Skeletal muscle satellite cell (primary cell): Measurements from ENCODE around the gene TBXAS1.
A peak's percentile ranks its signal among the peaks of the same experiment; 100 is the strongest.

Source experiments
- H3K27me3 ChIP-seq: 2 replicates; pipeline ENCODE4 v1.7.0; 2013; ENCODE audit warnings: low read length; ENCODE audit not compliant: control insufficient read depth, insufficient read depth
- H3K36me3 ChIP-seq: 2 replicates; pipeline ENCODE4 v1.7.0; 2013; ENCODE audit warnings: mild to moderate bottlenecking, control low read depth, low read length; ENCODE audit not compliant: insufficient read depth
- H3K4me1 ChIP-seq: 2 replicates; pipeline ENCODE4 v1.7.0; 2013; ENCODE audit warnings: low read length; ENCODE audit not compliant: control insufficient read depth, insufficient read depth
- H3K4me2 ChIP-seq: 2 replicates; pipeline ENCODE4 v1.7.0; 2013; ENCODE audit warnings: mild to moderate bottlenecking, low read length
- H3K4me3 ChIP-seq: 2 replicates; pipeline ENCODE4 v1.7.0; 2013; ENCODE audit warnings: low read length
- H3K9ac ChIP-seq: 2 replicates; pipeline ENCODE4 v1.7.0; 2013; ENCODE audit warnings: mild to moderate bottlenecking, low read depth, low read length, moderate library complexity
- H3K9me3 ChIP-seq: replicated peaks from 2 replicates; pipeline ENCODE4 v1.7.0; 2013; ENCODE audit warnings: mild to moderate bottlenecking, control low read depth, low read length

TBXAS1 gene

GRCh38 chr7:139844779-139845442 lies 15.8 kb downstream of the TBXAS1 start:
- Histone ChIP-seq H3K36me3 (no peaks in the 10 kb centered on the region), H3K9me3 (no peaks in the 10 kb centered on the region), H3K9ac (no peak overlapping the region), H3K4me2 (no peak overlapping the region), H3K27me3 (no peaks in the 10 kb centered on the region), H3K4me3 (no peak overlapping the region), H3K4me1 (no peaks in the 10 kb centered on the region)

GRCh38 chr7:139845443-139845805 lies 16.4 kb downstream of the TBXAS1 start:
- no peaks in the 10 kb centered on the region for H3K4me1 ChIP-seq
- H3K9ac ChIP-seq = no peak overlapping the region
- no peaks in the 10 kb centered on the region for H3K27me3 ChIP-seq
- H3K4me3 ChIP-seq = no peak overlapping the region
- no peaks in the 10 kb centered on the region for H3K9me3 ChIP-seq
- no peak overlapping the region for H3K4me2 ChIP-seq
- H3K36me3 ChIP-seq = no peaks in the 10 kb centered on the region

DNA sequence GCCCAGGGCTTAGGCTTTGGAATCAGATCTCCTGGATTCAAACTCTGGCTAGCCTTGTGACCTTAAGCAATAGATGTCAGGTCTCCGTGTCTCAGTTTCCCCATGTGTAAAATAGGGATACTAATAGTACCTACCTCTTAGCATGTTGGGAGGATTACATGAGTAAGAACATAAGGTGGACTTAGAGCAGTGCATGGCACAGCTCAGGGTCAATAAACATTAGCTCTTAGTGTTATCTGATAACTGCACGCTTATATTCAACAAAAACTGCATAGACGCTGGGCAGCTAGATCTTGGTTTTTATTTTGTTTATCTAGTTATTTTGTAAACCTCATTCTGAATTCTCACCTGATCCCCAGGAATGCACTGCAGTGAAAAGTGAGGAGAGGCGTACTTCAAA lies 17.2 kb downstream of the TBXAS1 start:
- H3K9me3 ChIP-seq = no peaks in the 10 kb centered on the region
- no peaks in the 10 kb centered on the region for H3K27me3 ChIP-seq
- H3K4me1 ChIP-seq = no peaks in the 10 kb centered on the region

GRCh38 chr7:139848274-139848673 lies 19.2 kb downstream of the TBXAS1 start:
- H3K4me2 ChIP-seq = no peak overlapping the region
- H3K36me3 ChIP-seq = no peaks in the 10 kb centered on the region
- H3K27me3 ChIP-seq = no peaks in the 10 kb centered on the region
- H3K4me3 ChIP-seq = no peak overlapping the region
- no peaks in the 10 kb centered on the region for H3K9me3 ChIP-seq
- peaks cover 7% of the 10 kb centered on the region for H3K4me1 ChIP-seq
- no peak overlapping the region for H3K9ac ChIP-seq

More for the DNA sequence above, 17.2 kb downstream of the TBXAS1 start:
- Histone ChIP-seq H3K4me2 (no peak overlapping the region), H3K4me3 (no peak overlapping the region), H3K9ac (no peak overlapping the region), H3K36me3 (no peaks in the 10 kb centered on the region)

GRCh38 chr7:139850906-139851305 lies 21.8 kb downstream of the TBXAS1 start:
- Histone ChIP-seq H3K27me3 (no peaks in the 10 kb centered on the region), H3K4me3 (no peak overlapping the region), H3K4me2 (no peak overlapping the region), H3K4me1 (peaks cover 20% of the 10 kb centered on the region), H3K9me3 (no peaks in the 10 kb centered on the region), H3K9ac (no peak overlapping the region), H3K36me3 (no peaks in the 10 kb centered on the region)

- Histone ChIP-seq H3K4me1 (peaks cover 20% of the 10 kb centered on the region), H3K4me2 (no peak overlapping the region), H3K27me3 (no peaks in the 10 kb centered on the region), H3K9ac (no peak overlapping the region), H3K36me3 (no peaks in the 10 kb centered on the region), H3K9me3 (no peaks in the 10 kb centered on the region), H3K4me3 (no peak overlapping the region)
Measured at GRCh38 chr7:139851770-139852481, 22.9 kb downstream of the TBXAS1 start.

GRCh38 chr7:139852482-139852845 lies 23.4 kb downstream of the TBXAS1 start:
- no peak overlapping the region for H3K4me2 ChIP-seq
- no peak overlapping the region for H3K4me3 ChIP-seq
- H3K4me1 ChIP-seq = peaks cover 20% of the 10 kb centered on the region
- H3K36me3 ChIP-seq = no peaks in the 10 kb centered on the region
- H3K9ac ChIP-seq = no peak overlapping the region
- H3K9me3 ChIP-seq = no peaks in the 10 kb centered on the region
- H3K27me3 ChIP-seq = no peaks in the 10 kb centered on the region

DNA sequence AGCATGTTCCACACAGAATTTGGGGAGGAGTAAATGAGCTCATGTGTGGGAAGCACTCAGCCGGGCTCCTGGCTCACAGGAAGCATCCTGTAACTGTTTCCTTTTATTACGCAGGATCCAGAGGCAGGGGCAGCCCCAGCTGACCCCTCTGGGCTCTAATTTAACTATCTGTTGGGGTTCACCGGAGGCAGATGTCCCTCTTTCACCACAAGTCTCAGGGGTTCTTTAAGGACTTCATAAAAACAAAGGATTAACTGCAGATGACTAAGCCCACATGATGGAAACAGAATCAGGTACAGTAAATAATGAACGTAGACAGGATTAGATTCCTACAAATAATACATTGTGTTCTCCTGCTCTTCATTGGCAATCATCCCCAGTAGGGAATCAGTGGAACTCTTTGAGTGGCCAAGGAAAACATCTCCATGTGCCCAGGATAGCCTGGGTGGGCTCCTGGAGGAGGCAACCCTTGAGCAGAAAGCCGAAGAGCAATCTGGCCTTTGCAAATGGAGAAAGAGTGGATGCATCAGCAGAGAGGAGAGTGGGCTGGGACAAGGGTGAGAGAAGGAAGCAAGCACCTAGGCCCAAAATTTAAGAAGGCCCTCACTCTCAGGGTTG lies 24.6 kb downstream of the TBXAS1 start:
- H3K4me2 ChIP-seq = peak overlapping the region; percentile 22
- no peaks in the 10 kb centered on the region for H3K36me3 ChIP-seq
- no peak overlapping the region for H3K4me3 ChIP-seq
- no peaks in the 10 kb centered on the region for H3K9me3 ChIP-seq
- H3K4me1 ChIP-seq = peaks cover 20% of the 10 kb centered on the region
- no peaks in the 10 kb centered on the region for H3K27me3 ChIP-seq
- H3K9ac ChIP-seq = peak overlapping the region; percentile 69

DNA sequence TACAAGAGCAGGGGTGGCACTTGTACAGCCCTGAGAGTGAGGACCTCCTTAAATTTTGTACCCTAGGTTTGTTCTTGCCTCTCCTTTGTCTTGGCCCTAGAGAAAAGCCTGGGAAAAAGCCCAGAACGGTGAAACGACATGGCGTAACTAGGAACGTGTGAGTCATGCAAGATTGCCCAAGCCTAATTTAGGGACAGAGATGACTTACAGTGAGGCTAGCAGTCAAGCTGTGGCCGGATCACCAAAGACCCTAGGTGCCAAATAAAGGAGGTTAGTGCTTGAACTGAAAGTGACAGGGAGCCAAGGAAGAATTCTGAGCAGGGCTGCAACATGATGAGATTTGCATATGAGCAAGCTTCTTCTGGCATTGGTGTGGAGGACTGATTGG lies 25.1 kb downstream of the TBXAS1 start:
- Histone ChIP-seq H3K4me1 (peaks cover 20% of the 10 kb centered on the region), H3K9ac (peak overlapping the region; percentile 69), H3K4me3 (no peak overlapping the region)

GRCh38 chr7:139854803-139855497 lies 25.9 kb downstream of the TBXAS1 start:
- H3K4me1 ChIP-seq = peaks cover 20% of the 10 kb centered on the region
- no peak overlapping the region for H3K9ac ChIP-seq

More for the DNA sequence above, 25.1 kb downstream of the TBXAS1 start:
- Histone ChIP-seq H3K4me2 (peak overlapping the region; percentile 22), H3K36me3 (no peaks in the 10 kb centered on the region), H3K27me3 (no peaks in the 10 kb centered on the region), H3K9me3 (no peaks in the 10 kb centered on the region)

GRCh38 chr7:139855498-139856270 lies 26.6 kb downstream of the TBXAS1 start:
- H3K9ac ChIP-seq = no peak overlapping the region
- no peak overlapping the region for H3K4me3 ChIP-seq
- no peaks in the 10 kb centered on the region for H3K9me3 ChIP-seq
- H3K4me2 ChIP-seq = no peak overlapping the region
- H3K27me3 ChIP-seq = no peaks in the 10 kb centered on the region
- peaks cover 20% of the 10 kb centered on the region for H3K4me1 ChIP-seq
- H3K36me3 ChIP-seq = no peaks in the 10 kb centered on the region

More at GRCh38 chr7:139854803-139855497, 25.9 kb downstream of the TBXAS1 start:
- Histone ChIP-seq H3K27me3 (no peaks in the 10 kb centered on the region), H3K4me3 (no peak overlapping the region), H3K4me2 (no peak overlapping the region), H3K36me3 (no peaks in the 10 kb centered on the region), H3K9me3 (no peaks in the 10 kb centered on the region)
